OCI-LY3 (cell line): ENCODE results near the gene STRN3.

Experiments used
- H2AFZ ChIP-seq: fragments of 200-600, 300-600 bp; shearing (Covaris generic); 2 replicates; pipeline ENCODE4 v1.6.0; 2014; ENCODE audit warnings: antibody characterized with exemption, low read depth, low read length
- H3K27ac ChIP-seq: fragments of 200-600, 300-600 bp; sonication (generic); 2 replicates; pipeline ENCODE4 v1.5.1; 2014; ENCODE audit warnings: mild to moderate bottlenecking, low read length, moderate library complexity, mixed read lengths
- H3K27me3 ChIP-seq: fragments of 200-600, 300-600 bp; sonication (generic); 2 replicates; pipeline ENCODE4 v1.6.1; 2014; ENCODE audit warnings: low read depth, low read length, mixed read lengths
- H3K36me3 ChIP-seq: fragments of 200-600, 300-600 bp; sonication (generic); replicated peaks from 2 replicates; pipeline ENCODE3; 2014; ENCODE audit warnings: low read depth, low read length, mixed read lengths
- H3K4me1 ChIP-seq: fragments of 300-600, 200-600 bp; sonication (generic); 2 replicates; pipeline ENCODE4 v1.6.1; 2014; ENCODE audit warnings: low read length, mixed read lengths
- H3K4me2 ChIP-seq: fragments of 200-600, 300-600 bp; sonication (generic); 2 replicates; pipeline ENCODE4 v1.6.1; 2014; ENCODE audit warnings: low read length, mixed read lengths
- H3K4me3 ChIP-seq: fragments of 300-600, 200-600 bp; sonication (generic); 2 replicates; pipeline ENCODE4 v1.5.1; 2014; ENCODE audit warnings: antibody characterized with exemption, mild to moderate bottlenecking, low read length, moderate library complexity
- H3K79me2 ChIP-seq: fragments of 300-600, 200-600 bp; shearing (Covaris generic); 2 replicates; pipeline ENCODE4 v1.6.1; 2014; ENCODE audit warnings: mild to moderate bottlenecking, low read length, mixed read lengths
- H3K9ac ChIP-seq: fragments of 300-600, 200-600 bp; shearing (Covaris generic); 2 replicates; pipeline ENCODE4 v1.6.0; 2014; ENCODE audit warnings: mild to moderate bottlenecking, low read length, moderate library complexity
- H3K9me3 ChIP-seq: fragments of 200-600, 300-600 bp; shearing (Covaris generic); 2 replicates; pipeline ENCODE4 v1.6.1; 2014; ENCODE audit warnings: low read length, mixed read lengths; ENCODE audit not compliant: insufficient read depth
- H4K20me1 ChIP-seq: fragments of 200-600, 300-600 bp; sonication (generic); 2 replicates; pipeline ENCODE4 v1.6.1; 2016; ENCODE audit warnings: low read length, mixed read lengths; ENCODE audit not compliant: insufficient read depth
- EZH2phosphoT487 ChIP-seq: fragments of 200-600 bp; shearing (Covaris generic); IDR thresholded peaks from 2 replicates; pipeline ENCODE4 v1.6.1; 2018; ENCODE audit warnings: antibody characterized with exemption, mixed run types, low read depth
- TF ChIP-seq, protein P1 (sequence below): fragments of 200-600, 300-600 bp; sonication (generic); IDR thresholded peaks from 2 replicates; pipeline ENCODE4 v1.5.1; 2014; ENCODE audit warnings: antibody characterized with exemption, low read length, low read depth

The STRN3 gene

GRCh38 chr14:30849983-30850382, 176.2 kb downstream of the STRN3 start:
- Histone ChIP-seq H3K27ac (peak overlapping the region; percentile 67), H3K4me3 (peak overlapping the region; percentile 39; the same call in 1 of the 2 replicates), H3K36me3 (no peaks in the 10 kb centered on the region), H4K20me1 (no peaks in the 10 kb centered on the region), H3K27me3 (no peaks in the 10 kb centered on the region), H3K9me3 (no peaks in the 10 kb centered on the region), H3K9ac (0 out of 2 replicates have a peak overlapping the region, but pooled peaks have one; percentile 34), H3K4me2 (peak overlapping the region; percentile 78), H3K79me2 (no peaks in the 10 kb centered on the region), H3K4me1 (peaks cover 52% of the 10 kb centered on the region), H2AFZ (no peak overlapping the region)
- TF ChIP-seq EZH2phosphoT487, result no peak
- TF ChIP-seq, protein P1, sequence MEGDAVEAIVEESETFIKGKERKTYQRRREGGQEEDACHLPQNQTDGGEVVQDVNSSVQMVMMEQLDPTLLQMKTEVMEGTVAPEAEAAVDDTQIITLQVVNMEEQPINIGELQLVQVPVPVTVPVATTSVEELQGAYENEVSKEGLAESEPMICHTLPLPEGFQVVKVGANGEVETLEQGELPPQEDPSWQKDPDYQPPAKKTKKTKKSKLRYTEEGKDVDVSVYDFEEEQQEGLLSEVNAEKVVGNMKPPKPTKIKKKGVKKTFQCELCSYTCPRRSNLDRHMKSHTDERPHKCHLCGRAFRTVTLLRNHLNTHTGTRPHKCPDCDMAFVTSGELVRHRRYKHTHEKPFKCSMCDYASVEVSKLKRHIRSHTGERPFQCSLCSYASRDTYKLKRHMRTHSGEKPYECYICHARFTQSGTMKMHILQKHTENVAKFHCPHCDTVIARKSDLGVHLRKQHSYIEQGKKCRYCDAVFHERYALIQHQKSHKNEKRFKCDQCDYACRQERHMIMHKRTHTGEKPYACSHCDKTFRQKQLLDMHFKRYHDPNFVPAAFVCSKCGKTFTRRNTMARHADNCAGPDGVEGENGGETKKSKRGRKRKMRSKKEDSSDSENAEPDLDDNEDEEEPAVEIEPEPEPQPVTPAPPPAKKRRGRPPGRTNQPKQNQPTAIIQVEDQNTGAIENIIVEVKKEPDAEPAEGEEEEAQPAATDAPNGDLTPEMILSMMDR, result no peak

GRCh38 chr14:30849354-30849753, 176.8 kb downstream of the STRN3 start:
- H3K9me3 ChIP-seq, result no peaks in the 10 kb centered on the region
- peak overlapping the region; percentile 67 for H3K27ac ChIP-seq
- H3K4me1 ChIP-seq, result peaks cover 46% of the 10 kb centered on the region
- no peaks in the 10 kb centered on the region for H3K27me3 ChIP-seq
- peak overlapping the region; percentile 78 for H3K4me2 ChIP-seq
- peak overlapping the region; percentile 15 for H2AFZ ChIP-seq
- H3K36me3 ChIP-seq, result no peaks in the 10 kb centered on the region
- TF ChIP-seq, protein P1, result no peak
- no peak for TF ChIP-seq EZH2phosphoT487
- no peaks in the 10 kb centered on the region for H3K79me2 ChIP-seq
- peak overlapping the region; percentile 34 for H3K9ac ChIP-seq
- H3K4me3 ChIP-seq, result peak overlapping the region; percentile 39
- no peaks in the 10 kb centered on the region for H4K20me1 ChIP-seq

DNA sequence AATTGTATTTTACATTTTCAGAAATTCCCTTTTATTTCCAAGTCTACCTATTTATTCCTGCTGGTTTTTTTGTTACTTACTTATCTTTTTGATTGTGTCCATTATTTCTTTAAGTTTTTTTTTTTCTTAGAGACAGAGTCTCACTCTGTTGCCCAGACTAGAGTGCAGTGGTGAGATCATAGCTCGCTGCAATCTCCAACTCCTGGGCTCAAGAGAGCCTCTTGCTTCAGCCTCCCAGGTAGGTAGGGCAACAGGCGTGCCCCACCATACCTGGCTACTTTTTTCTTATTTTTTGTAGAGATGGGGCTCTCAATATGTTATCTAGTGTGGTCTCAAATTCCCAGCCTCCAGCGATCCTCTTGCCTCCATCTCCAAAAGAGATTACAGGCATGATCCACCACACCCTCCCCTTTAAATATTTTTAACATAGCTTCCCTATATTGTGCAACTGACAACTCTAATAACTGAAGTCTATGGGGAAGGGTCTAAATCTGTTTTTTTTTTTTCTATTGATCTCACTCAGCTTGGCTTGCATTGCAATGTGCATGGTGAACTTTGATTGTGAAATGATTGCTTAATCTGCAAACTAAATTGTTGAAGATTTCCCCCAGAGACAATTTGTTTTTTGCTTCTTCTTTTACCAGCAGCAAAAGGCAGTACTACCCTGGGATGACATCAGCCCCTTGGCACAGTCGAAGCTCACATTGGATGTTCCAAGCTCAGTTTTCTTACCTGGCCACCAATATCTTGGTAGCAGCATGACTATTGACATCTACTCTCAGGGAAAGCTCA, 177.5 kb downstream of the STRN3 start:
- Histone ChIP-seq H3K9me3 (no peaks in the 10 kb centered on the region), H4K20me1 (no peaks in the 10 kb centered on the region), H3K36me3 (no peaks in the 10 kb centered on the region), H3K9ac (peak overlapping the region; percentile 34), H3K27me3 (no peaks in the 10 kb centered on the region), H3K4me2 (peak overlapping the region; percentile 78), H3K79me2 (no peaks in the 10 kb centered on the region), H3K4me1 (peaks cover 39% of the 10 kb centered on the region), H2AFZ (peak overlapping the region; percentile 15; the same call in 1 of the 2 replicates), H3K27ac (peak overlapping the region; percentile 67), H3K4me3 (peak overlapping the region; percentile 39)
- TF ChIP-seq, protein P1, result no peak
